Fibroblast of pulmonary artery (primary cell): ENCODE measurements around the gene SIRPA.

Source experiments
- DNase-seq: peaks from one replicate; pipeline ENCODE4 v3.0.0-alpha.2; 2010; ENCODE audit warnings: low read depth
- H3K4me3 ChIP-seq: replicated peaks from 2 replicates; pipeline ENCODE4 v1.5.1; 2011; ENCODE audit warnings: low read depth, mild to moderate bottlenecking, control low read depth, low read length, moderate library complexity
- CTCF ChIP-seq: IDR thresholded peaks from 2 replicates; pipeline ENCODE4 v1.5.1; 2011; ENCODE audit warnings: mild to moderate bottlenecking, control low read depth, low read length, inconsistent platforms; ENCODE audit errors: missing control alignments

The SIRPA gene

GRCh38 chr20:1894951-1895673 lies at the start of gene SIRPA:
TSS of gene SIRPA (plus strand) at chr20:1895407. CDS start at chr20:1895448, 41 bp downstream.
- peak within 1 kb of the TSS; percentile 81 for H3K4me3 ChIP-seq
- TF ChIP-seq CTCF, result no peak
- DNase-seq, result peak; percentile 70

- no peak for TF ChIP-seq CTCF
- no peak overlapping the region for H3K4me3 ChIP-seq
- DNase-seq, result no peak
Observed at GRCh38 chr20:1845701-1846100, 49.5 kb upstream of the SIRPA start.

GRCh38 chr20:1846341-1846740 lies 48.9 kb upstream of the SIRPA start:
- no peak overlapping the region for H3K4me3 ChIP-seq
- no peak for DNase-seq
- no peak for TF ChIP-seq CTCF

GRCh38 chr20:1846876-1847275 lies 48.3 kb upstream of the SIRPA start:
- TF ChIP-seq CTCF, result no peak
- no peak for DNase-seq
- no peak overlapping the region for H3K4me3 ChIP-seq

- no peak for TF ChIP-seq CTCF
- H3K4me3 ChIP-seq, result no peak overlapping the region
- no peak for DNase-seq
Observed at GRCh38 chr20:1847780-1848179, 47.4 kb upstream of the SIRPA start.

- no peak overlapping the region for H3K4me3 ChIP-seq
- no peak for TF ChIP-seq CTCF
- no peak for DNase-seq
Observed at GRCh38 chr20:1848373-1848772, 46.8 kb upstream of the SIRPA start.

- no peak for DNase-seq
- no peak overlapping the region for H3K4me3 ChIP-seq
- TF ChIP-seq CTCF, result no peak
Observed at GRCh38 chr20:1851396-1851795, 43.8 kb upstream of the SIRPA start.
